ENCODE data around the gene CNTNAP5.

The CNTNAP5 gene

GRCh38 chr2:124623560-124623959 is 598.5 kb downstream of the CNTNAP5 start:
- DNase-seq (ENCODE audit: low read depth in 2 of 2), result no peak

- no peak for DNase-seq (ENCODE audit: low read depth in 2 of 2)
Measured at GRCh38 chr2:124625561-124625960, 600.5 kb downstream of the CNTNAP5 start.

GRCh38 chr2:124626993-124627392 is 601.9 kb downstream of the CNTNAP5 start:
- DNase-seq (ENCODE audit: low read depth in 2 of 2), result no peak

GRCh38 chr2:124633812-124634211 is 608.7 kb downstream of the CNTNAP5 start:
- no peak for DNase-seq (ENCODE audit: low read depth in 2 of 2)

- DNase-seq (ENCODE audit: low read depth in 2 of 2), result no peak
Measured at GRCh38 chr2:124639524-124639923, 614.4 kb downstream of the CNTNAP5 start.

GRCh38 chr2:124640221-124640750 is 615.2 kb downstream of the CNTNAP5 start:
- no peak for DNase-seq (ENCODE audit: low read depth in 2 of 2)

GRCh38 chr2:124646166-124646815 is 621.2 kb downstream of the CNTNAP5 start:
- no peak for DNase-seq (ENCODE audit: low read depth in 2 of 2)

GRCh38 chr2:124647245-124647644 is 622.2 kb downstream of the CNTNAP5 start:
- no peak for DNase-seq (ENCODE audit: low read depth in 2 of 2)

GRCh38 chr2:124647663-124648062 is 622.6 kb downstream of the CNTNAP5 start:
- DNase-seq (ENCODE audit: low read depth in 2 of 2), result no peak

- no peak for DNase-seq (ENCODE audit: low read depth in 2 of 2)
Measured at GRCh38 chr2:124649001-124649400, 623.9 kb downstream of the CNTNAP5 start.

GRCh38 chr2:124652099-124652498 is 627.0 kb downstream of the CNTNAP5 start:
- DNase-seq (ENCODE audit: low read depth in 2 of 2), result no peak

- no peak for DNase-seq (ENCODE audit: low read depth in 2 of 2)
Measured at GRCh38 chr2:124658373-124658772, 633.3 kb downstream of the CNTNAP5 start.

- no peak for DNase-seq (ENCODE audit: low read depth in 2 of 2)
Measured at GRCh38 chr2:124661558-124661957, 636.5 kb downstream of the CNTNAP5 start.

GRCh38 chr2:124662946-124663644 is 638.0 kb downstream of the CNTNAP5 start:
- no peak for DNase-seq (ENCODE audit: low read depth in 2 of 2)

GRCh38 chr2:124663645-124663997 is 638.5 kb downstream of the CNTNAP5 start:
- DNase-seq (ENCODE audit: low read depth in 2 of 2), result no peak

- DNase-seq (ENCODE audit: low read depth in 2 of 2), result no peak
Measured at GRCh38 chr2:124664363-124664762, 639.3 kb downstream of the CNTNAP5 start.

- no peak for DNase-seq (ENCODE audit: low read depth in 2 of 2)
Measured at GRCh38 chr2:124666976-124667375, 641.9 kb downstream of the CNTNAP5 start.

GRCh38 chr2:124668161-124668560 is 643.1 kb downstream of the CNTNAP5 start:
- no peak for DNase-seq (ENCODE audit: low read depth in 2 of 2)

GRCh38 chr2:124670187-124670586 is 645.1 kb downstream of the CNTNAP5 start:
- DNase-seq (ENCODE audit: low read depth in 2 of 2), result no peak

GRCh38 chr2:124678043-124678442 is 653.0 kb downstream of the CNTNAP5 start:
- DNase-seq (ENCODE audit: low read depth in 2 of 2), result no peak

- no peak for DNase-seq (ENCODE audit: low read depth in 2 of 2)
Measured at GRCh38 chr2:124683536-124684428, 658.7 kb downstream of the CNTNAP5 start.

- no peak for DNase-seq (ENCODE audit: low read depth in 2 of 2)
Measured at GRCh38 chr2:124689348-124689747, 664.3 kb downstream of the CNTNAP5 start.
